PC-3 (cell line): Measurements from ENCODE around the gene BCHE.

Source experiments
- EZH2 ChIP-seq: fragments of 300-600 bp; sonication (generic); IDR thresholded peaks from one replicate; pipeline ENCODE4 v1.6.1; 2017; ENCODE audit warnings: antibody characterized with exemption, mild to moderate bottlenecking, low read length; ENCODE audit not compliant: unreplicated experiment
- EZH2phosphoT487 ChIP-seq: fragments of 300-600 bp; sonication (generic); IDR thresholded peaks from 2 replicates; pipeline ENCODE4 v1.6.1; 2018; ENCODE audit warnings: mild to moderate bottlenecking, antibody characterized with exemption, low read length, borderline replicate concordance
- TF ChIP-seq, protein P1 (sequence below): fragments of 300-600 bp; sonication (generic); conservative IDR thresholded peaks from 2 replicates; pipeline ENCODE4 v1.5.1; 2017; ENCODE audit warnings: antibody characterized with exemption, low read depth, mild to moderate bottlenecking, low read length

DNA sequence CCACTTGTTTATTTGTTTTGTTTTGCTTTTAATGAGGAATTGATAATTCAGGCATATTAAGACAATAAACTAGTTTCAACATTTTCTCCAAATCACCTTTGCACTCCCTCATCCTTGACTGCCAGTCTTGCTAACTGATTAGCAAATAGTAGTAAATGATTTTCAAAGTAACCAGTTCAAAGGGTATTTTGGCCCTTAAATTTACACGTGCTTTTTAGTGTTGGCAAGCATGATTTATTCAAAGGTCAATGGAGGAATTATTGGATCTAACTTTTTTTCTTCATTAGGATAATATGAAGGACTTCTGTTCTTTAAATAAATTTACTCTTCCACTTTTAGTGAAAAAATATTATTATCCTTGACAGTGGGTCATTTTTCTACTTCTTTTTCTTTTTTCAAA is 53.8 kb downstream of the BCHE start:
- TF ChIP-seq, protein P1, sequence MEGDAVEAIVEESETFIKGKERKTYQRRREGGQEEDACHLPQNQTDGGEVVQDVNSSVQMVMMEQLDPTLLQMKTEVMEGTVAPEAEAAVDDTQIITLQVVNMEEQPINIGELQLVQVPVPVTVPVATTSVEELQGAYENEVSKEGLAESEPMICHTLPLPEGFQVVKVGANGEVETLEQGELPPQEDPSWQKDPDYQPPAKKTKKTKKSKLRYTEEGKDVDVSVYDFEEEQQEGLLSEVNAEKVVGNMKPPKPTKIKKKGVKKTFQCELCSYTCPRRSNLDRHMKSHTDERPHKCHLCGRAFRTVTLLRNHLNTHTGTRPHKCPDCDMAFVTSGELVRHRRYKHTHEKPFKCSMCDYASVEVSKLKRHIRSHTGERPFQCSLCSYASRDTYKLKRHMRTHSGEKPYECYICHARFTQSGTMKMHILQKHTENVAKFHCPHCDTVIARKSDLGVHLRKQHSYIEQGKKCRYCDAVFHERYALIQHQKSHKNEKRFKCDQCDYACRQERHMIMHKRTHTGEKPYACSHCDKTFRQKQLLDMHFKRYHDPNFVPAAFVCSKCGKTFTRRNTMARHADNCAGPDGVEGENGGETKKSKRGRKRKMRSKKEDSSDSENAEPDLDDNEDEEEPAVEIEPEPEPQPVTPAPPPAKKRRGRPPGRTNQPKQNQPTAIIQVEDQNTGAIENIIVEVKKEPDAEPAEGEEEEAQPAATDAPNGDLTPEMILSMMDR: no peak
- TF ChIP-seq EZH2phosphoT487: no peak
- TF ChIP-seq EZH2: no peak
